A673 (cell line): ENCODE measurements around the gene TBR1.

Experiments
- CTCF ChIP-seq: fragments of 300-800, 200-600 bp; sonication (generic); conservative IDR thresholded peaks from 2 replicates; pipeline ENCODE4 v1.5.1; 2017; ENCODE audit warnings: low read depth, mild to moderate bottlenecking, antibody characterized with exemption, low read length, moderate library complexity, mixed read lengths
- EZH2 ChIP-seq: fragments of 200-600 bp; sonication (generic); IDR thresholded peaks from 2 replicates; pipeline ENCODE4 v1.6.1; 2017; ENCODE audit warnings: borderline replicate concordance, low read depth, mild to moderate bottlenecking, mixed read lengths, antibody characterized with exemption, low read length; ENCODE audit not compliant: poor library complexity, severe bottlenecking

DNA sequence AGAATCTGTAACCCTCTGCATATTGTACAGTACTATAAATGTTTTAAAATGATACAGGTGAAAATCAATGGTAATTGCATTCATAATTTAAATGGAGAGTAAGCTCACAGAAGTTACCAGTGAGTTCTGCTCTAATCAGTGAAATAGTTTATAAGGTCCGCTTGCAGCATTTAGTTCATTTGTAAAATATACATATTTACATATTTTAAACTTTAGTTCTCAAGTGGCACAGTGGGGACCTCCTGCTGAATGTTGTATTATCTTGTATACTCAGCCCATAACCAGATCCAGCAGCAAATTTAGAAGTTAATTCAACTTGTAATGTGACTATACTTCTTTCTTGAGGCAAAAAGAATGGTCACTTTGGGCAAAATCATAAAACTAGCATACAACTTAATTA is 41.7 kb upstream of the TBR1 start:
- TF ChIP-seq CTCF (no peak), EZH2 (no peak)
